HG02884 (cell line): ENCODE measurements around the gene TNNI3K.
"Not testable (repeated sequence)": the region's sequence is repeated elsewhere in the genome, so short reads cannot be mapped to it uniquely, and the experiment has no call there.

Experiments
- ATAC-seq: cut with Tn5 transposase; IDR thresholded peaks from one replicate; pipeline ENCODE4 v1.9.1; 2021; ENCODE audit warnings: mild to moderate bottlenecking, moderate library complexity; ENCODE audit not compliant: unreplicated experiment

The TNNI3K gene

GRCh38 chr1:74235153-74235552 lies at the start of gene TNNI3K:
TSS of gene TNNI3K (plus strand) at chr1:74235387. CDS start at chr1:74235452, 65 bp downstream.
- no peak for ATAC-seq

GRCh38 chr1:74193908-74194307 lies 41.3 kb upstream of the TNNI3K start:
- no peak for ATAC-seq

GRCh38 chr1:74195339-74195738 lies 39.8 kb upstream of the TNNI3K start:
- ATAC-seq: no peak

- peak; percentile 27 for ATAC-seq
Observed at GRCh38 chr1:74197255-74197654, 37.9 kb upstream of the TNNI3K start.

- ATAC-seq: peak; percentile 91
Observed at GRCh38 chr1:74197657-74198552, 37.3 kb upstream of the TNNI3K start, which contains the start of the genes FPGT and LRRIQ3. TSS of gene FPGT (plus strand) at chr1:74198242. CDS start at chr1:74198279, 37 bp downstream. TSS of gene LRRIQ3 (minus strand) at chr1:74198176. CDS start at chr1:74183684, 14,492 bp downstream.

- no peak for ATAC-seq
Observed at GRCh38 chr1:74199504-74199903, 35.7 kb upstream of the TNNI3K start.

GRCh38 chr1:74205266-74205665 lies 29.9 kb upstream of the TNNI3K start:
- ATAC-seq: no peak

- no peak for ATAC-seq
Observed at GRCh38 chr1:74215229-74215628, 20.0 kb upstream of the TNNI3K start.

- no peak for ATAC-seq
Observed at GRCh38 chr1:74222701-74223100, 12.5 kb upstream of the TNNI3K start.

GRCh38 chr1:74223453-74223852 lies 11.7 kb upstream of the TNNI3K start:
- no peak for ATAC-seq

GRCh38 chr1:74236440-74236839 lies 1.3 kb downstream of the TNNI3K start:
- no peak for ATAC-seq

- no peak for ATAC-seq
Observed at GRCh38 chr1:74237035-74237434, 1.8 kb downstream of the TNNI3K start.

GRCh38 chr1:74237787-74238186 lies 2.6 kb downstream of the TNNI3K start:
- ATAC-seq: no peak

GRCh38 chr1:74245168-74245772 lies 10.1 kb downstream of the TNNI3K start:
- no peak for ATAC-seq

GRCh38 chr1:74246315-74246714 lies 11.1 kb downstream of the TNNI3K start:
- no peak for ATAC-seq

- ATAC-seq: no peak
Observed at GRCh38 chr1:74247881-74248528, 12.8 kb downstream of the TNNI3K start.

GRCh38 chr1:74253243-74253824 lies 18.1 kb downstream of the TNNI3K start:
- not testable (repeated sequence) for ATAC-seq

- no peak for ATAC-seq
Observed at GRCh38 chr1:74266001-74266400, 30.8 kb downstream of the TNNI3K start.

GRCh38 chr1:74271503-74271902 lies 36.3 kb downstream of the TNNI3K start:
- ATAC-seq: no peak

- ATAC-seq: no peak
Observed at GRCh38 chr1:74280642-74281396, 45.6 kb downstream of the TNNI3K start.
